ENCODE results near the gene RHOU.

DNA sequence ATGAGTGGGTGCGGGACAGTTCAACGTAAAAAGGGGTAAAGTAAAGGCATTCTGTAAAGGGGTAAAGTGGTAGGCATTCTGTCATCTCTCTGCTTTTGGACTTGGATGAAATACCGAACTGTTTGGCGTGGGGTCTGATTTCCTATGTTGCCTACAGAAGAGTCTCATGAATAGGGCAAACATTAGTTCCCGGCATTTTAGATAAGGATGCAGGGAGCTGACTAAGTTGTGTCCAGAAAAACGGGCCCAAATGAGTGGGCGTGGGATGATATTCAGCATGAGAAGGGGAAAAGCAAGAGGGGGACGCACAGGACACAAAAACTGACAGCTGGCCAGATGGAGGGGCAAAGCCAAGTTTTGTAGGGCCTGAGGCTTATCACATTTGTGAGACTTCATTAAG is 2.9 kb upstream of the RHOU start:
- TF ChIP-seq POLR2A (IDR thresholded peaks at IDR 0.05; ENCODE audit: low read length), result no peak
- no peak for TF ChIP-seq GATA1 (IDR thresholded peaks at IDR 0.05; ENCODE audit: low read depth, low read length)
